IMR-90 (cell line): ENCODE measurements around the gene LPIN1. TPM values are rescaled to one million over a fixed set of nuclear protein-coding genes. Genes with fewer than 3 reads are reported as not detected.

Experiments used
- ATAC-seq: fragments of 200-7000 bp; cut with Tn5 transposase; 2 replicates; pipeline ENCODE4 v1.9.1; 2020; ENCODE audit warnings: low read depth, mild to moderate bottlenecking, moderate library complexity
- BruUV-seq: library from RNA; stranded (reverse); fragments of 400-500 nt; replicated peaks from 2 replicates; lab custom pipeline; 2021; lab: Mats Ljungman, UMichigan
- CTCF ChIA-PET: fragments of 300-600 bp; formaldehyde crosslinking; extraction: SDS; loops from one replicate; lab custom pipeline; 2021; ENCODE audit warnings: antibody characterized with exemption; lab: Yijun Ruan, JAX
- POLR2A ChIA-PET: fragments of 300-600 bp; sonication (Branson Sonifier 250); formaldehyde crosslinking; loops from one replicate; lab custom pipeline; 2022; ENCODE audit warnings: antibody characterized with exemption; ENCODE audit not compliant: unreplicated experiment; lab: Charles Lee
- DNase-seq: peaks from one replicate; pipeline ENCODE4 v3.0.0; 2013
- H2AFZ ChIP-seq: replicated peaks from 2 replicates; pipeline ENCODE3; 2013; ENCODE audit warnings: low read length, mild to moderate bottlenecking; ENCODE audit not compliant: poor library complexity
- H2AK5ac ChIP-seq: 2 replicates; pipeline ENCODE4 v1.6.1; 2013; ENCODE audit warnings: low read depth, low read length, inconsistent platforms
- H2AK9ac ChIP-seq: replicated peaks from 2 replicates; pipeline ENCODE3; 2013; ENCODE audit warnings: mild to moderate bottlenecking, low read depth, low read length, moderate library complexity; ENCODE audit not compliant: poor library complexity
- H2BK120ac ChIP-seq: 2 replicates; pipeline ENCODE4 v1.6.1; 2013; ENCODE audit warnings: low read depth, low read length, inconsistent platforms
- H2BK15ac ChIP-seq: 3 replicates; pipeline ENCODE4 v1.6.1; 2013; ENCODE audit warnings: low read depth, low read length, inconsistent platforms
- H2BK20ac ChIP-seq: 2 replicates; pipeline ENCODE4 v1.6.1; 2013; ENCODE audit warnings: low read depth, mild to moderate bottlenecking, inconsistent platforms, low read length, moderate library complexity
- H2BK5ac ChIP-seq: 2 replicates; pipeline ENCODE4 v1.6.1; 2013; ENCODE audit warnings: mild to moderate bottlenecking, low read depth, low read length, inconsistent platforms; ENCODE audit not compliant: poor library complexity, severe bottlenecking
- H3K14ac ChIP-seq: replicated peaks from 2 replicates; pipeline ENCODE4 v1.6.1; 2013; ENCODE audit warnings: low read depth, low read length, inconsistent platforms
- H3K18ac ChIP-seq: 2 replicates; pipeline ENCODE4 v1.6.1; 2013; ENCODE audit warnings: low read depth, low read length, control low read depth
- H3K23ac ChIP-seq: 2 replicates; pipeline ENCODE4 v1.6.1; 2013; ENCODE audit warnings: low read depth, low read length, inconsistent platforms
- H3K27ac ChIP-seq: 2 replicates; pipeline ENCODE4 v1.5.1; 2013; ENCODE audit warnings: mild to moderate bottlenecking, control low read depth, low read length; ENCODE audit not compliant: insufficient read depth
- H3K27me3 ChIP-seq: 2 replicates; pipeline ENCODE4 v1.6.1; 2013; ENCODE audit warnings: low read length; ENCODE audit not compliant: control insufficient read depth, insufficient read depth
- H3K36me3 ChIP-seq: 2 replicates; pipeline ENCODE4 v1.6.1; 2013; ENCODE audit warnings: low read length, mixed read lengths; ENCODE audit not compliant: control insufficient read depth, insufficient read depth
- H3K4ac ChIP-seq: 2 replicates; pipeline ENCODE4 v1.6.1; 2013; ENCODE audit warnings: low read depth, low read length, inconsistent platforms
- H3K4me1 ChIP-seq: 2 replicates; pipeline ENCODE4 v1.6.1; 2013; ENCODE audit warnings: low read length, mixed read lengths; ENCODE audit not compliant: control insufficient read depth, insufficient read depth
- H3K4me2 ChIP-seq: 2 replicates; pipeline ENCODE4 v1.6.1; 2013; ENCODE audit warnings: low read depth, mild to moderate bottlenecking, control low read depth, low read length, moderate library complexity
- H3K4me3 ChIP-seq: 2 replicates; pipeline ENCODE4 v1.5.1; 2013; ENCODE audit warnings: low read depth, mild to moderate bottlenecking, control low read depth, low read length, moderate library complexity; ENCODE audit not compliant: insufficient read depth
- H3K56ac ChIP-seq: 2 replicates; pipeline ENCODE4 v1.6.1; 2013; ENCODE audit warnings: low read length, inconsistent platforms; ENCODE audit not compliant: insufficient read depth; ENCODE audit errors: extremely low read depth
- H3K79me1 ChIP-seq, 2 experiments: 2 replicates each; pipeline ENCODE4 v1.6.1; 2013; ENCODE audit warnings: low read length in 2 of 2, inconsistent platforms in 1 of 2, low read depth in 1 of 2
- H3K9ac ChIP-seq: 2 replicates; pipeline ENCODE4 v1.6.1; 2013; ENCODE audit warnings: low read depth, low read length, control low read depth
- H3K9me1 ChIP-seq: 2 replicates; pipeline ENCODE4 v1.6.1; 2013; ENCODE audit warnings: low read length, inconsistent platforms; ENCODE audit not compliant: insufficient read depth
- H3K9me3 ChIP-seq: 2 replicates; pipeline ENCODE4 v1.6.1; 2013; ENCODE audit warnings: low read length; ENCODE audit not compliant: control insufficient read depth, insufficient read depth
- H4K20me1 ChIP-seq: 2 replicates; pipeline ENCODE4 v1.6.1; 2013; ENCODE audit warnings: low read length, inconsistent platforms; ENCODE audit not compliant: insufficient read depth
- H4K5ac ChIP-seq: 2 replicates; pipeline ENCODE4 v1.6.1; 2013; ENCODE audit warnings: mild to moderate bottlenecking, low read depth, low read length, control low read depth
- H4K8ac ChIP-seq, 2 experiments: 2 replicates each; pipeline ENCODE4 v1.6.1; 2013; ENCODE audit warnings: low read depth in 2 of 2, low read length in 2 of 2, control low read depth in 1 of 2, inconsistent platforms in 1 of 2
- H4K91ac ChIP-seq: 2 replicates; pipeline ENCODE4 v1.6.1; 2013; ENCODE audit warnings: low read depth, low read length, inconsistent platforms; ENCODE audit not compliant: insufficient read depth
- BHLHE40 ChIP-seq: fragments of 150-350 bp; IDR thresholded peaks from 2 replicates; pipeline ENCODE4 v1.6.1; 2016; ENCODE audit warnings: mild to moderate bottlenecking, low read depth, low read length
- CEBPB ChIP-seq: IDR thresholded peaks from 2 replicates; pipeline ENCODE4 v1.6.1; 2012; ENCODE audit warnings: low read depth, low read length, improper control_type of control experiment
- CHD1 ChIP-seq: IDR thresholded peaks from 2 replicates; pipeline ENCODE4 v1.6.1; 2012; ENCODE audit warnings: low read depth, low read length, improper control_type of control experiment
- ELK1 ChIP-seq: fragments of 150-350 bp; IDR thresholded peaks from 2 replicates; pipeline ENCODE4 v1.6.1; 2016; ENCODE audit warnings: low read depth, mild to moderate bottlenecking, low read length, moderate library complexity, borderline replicate concordance
- FOS ChIP-seq: fragments of 150-350 bp; IDR thresholded peaks from 2 replicates; pipeline ENCODE4 v1.6.1; 2016; ENCODE audit warnings: low read depth, low read length
- MAFK ChIP-seq: IDR thresholded peaks from 2 replicates; pipeline ENCODE4 v1.6.1; 2012; ENCODE audit warnings: low read depth, low read length, improper control_type of control experiment
- MAZ ChIP-seq: IDR thresholded peaks from 2 replicates; pipeline ENCODE4 v1.6.1; 2012; ENCODE audit warnings: low read depth, mild to moderate bottlenecking, low read length, improper control_type of control experiment, moderate library complexity, borderline replicate concordance
- MXI1 ChIP-seq: IDR thresholded peaks from 2 replicates; pipeline ENCODE4 v1.6.1; 2012; ENCODE audit warnings: low read depth, mild to moderate bottlenecking, low read length, moderate library complexity, borderline replicate concordance
- NFE2L2 ChIP-seq: fragments of 150-350 bp; IDR thresholded peaks from 2 replicates; pipeline ENCODE4 v1.6.1; 2016; ENCODE audit warnings: low read depth, mild to moderate bottlenecking, low read length
- POLR2A ChIP-seq: IDR thresholded peaks from 2 replicates; pipeline ENCODE4 v1.6.1; 2012; ENCODE audit warnings: mild to moderate bottlenecking, low read depth, low read length
- RAD21 ChIP-seq: IDR thresholded peaks from 2 replicates; pipeline ENCODE4 v1.6.1; 2012; ENCODE audit warnings: low read length, improper control_type of control experiment
- RCOR1 ChIP-seq: IDR thresholded peaks from 2 replicates; pipeline ENCODE4 v1.6.1; 2012; ENCODE audit warnings: mild to moderate bottlenecking, low read length, improper control_type of control experiment; ENCODE audit not compliant: insufficient replicate concordance
- RFX5 ChIP-seq: IDR thresholded peaks from 2 replicates; pipeline ENCODE4 v1.8.0; 2012; ENCODE audit warnings: low read depth, mild to moderate bottlenecking, low read length, moderate library complexity
- SMC3 ChIP-seq: fragments of 150-350 bp; IDR thresholded peaks from 2 replicates; pipeline ENCODE4 v1.6.1; 2016; ENCODE audit warnings: low read depth, mild to moderate bottlenecking, antibody characterized with exemption, low read length, moderate library complexity
- USF2 ChIP-seq: fragments of 150-350 bp; IDR thresholded peaks from 2 replicates; pipeline ENCODE4 v1.6.1; 2017; ENCODE audit warnings: mild to moderate bottlenecking, antibody characterized with exemption, low read length, low read depth
- WGBS, 2 experiments: methylation state at CpG; one replicate each; pipeline versions ENCODE4 v1.1.5 to v1.1.7; 2013; ENCODE audit warnings: missing lambda C conversion rate in 2 of 2; ENCODE audit not compliant: insufficient read length in 1 of 2; ENCODE audit errors: extremely low coverage in 2 of 2; 5-methylcytosine and 5-hydroxymethylcytosine counted together
- dilution Hi-C: fragments of 300-500 bp; cut with HindIII; formaldehyde crosslinking; loops from one replicate; pipeline ENCODE4 v1.14.3; 2018; ENCODE audit warnings: low sequenced_read_pairs; ENCODE audit not compliant: unreplicated experiment
- in situ Hi-C: fragments of 300-500 bp; cut with MboI; formaldehyde crosslinking; loops from 3 replicates; pipeline ENCODE4 v1.14.3; 2019; ENCODE audit warnings: low sequenced_read_pairs, inconsistent platforms, mixed read lengths
- intact Hi-C: fragments of 100-400 bp; cut with micrococcal nuclease; formaldehyde crosslinking; loops from 2 replicates; pipeline ENCODE4 v1.10.0; 2022
- polyA plus RNA-seq, 3 experiments: library from polyadenylated mRNA; depleted of rRNA; stranded (reverse); fragments of >200 nt; gene quantifications; 2 replicates each; pipeline ENCODE4 v1.2.3, GENCODE V29; 2012; ENCODE audit warnings: low replicate concordance in 1 of 3
- total RNA-seq: library from RNA; depleted of rRNA; stranded (reverse); fragments of >200 nt; gene quantifications from 2 replicates; pipeline ENCODE4 v1.2.3, GENCODE V29; 2012

The LPIN1 gene
- total and polyA plus RNA-seq, 2 of the 4 experiments (the other 2 are of a cell fraction): 21.3 to 25.1 TPM

GRCh38 chr2:11829947-11830707 lies 83.7 kb downstream of the LPIN1 start:
- Histone ChIP-seq H3K4me3 (peak overlapping the region; percentile 25; the same call in 1 of the 2 replicates), H3K9me1 (peaks cover 6% of the 10 kb centered on the region; the same call in 1 of the 2 replicates), H3K23ac (peak overlapping the region; percentile 87), H4K91ac (peak overlapping the region; percentile 94), H4K20me1 (no peaks in the 10 kb centered on the region), H2BK120ac (peak overlapping the region; percentile 92), H3K18ac (peak overlapping the region; percentile 78), H3K36me3 (peaks cover 3% of the 10 kb centered on the region; the same call in 1 of the 2 replicates), H3K4ac (peak overlapping the region; percentile 95), H4K5ac (peak overlapping the region; percentile 70), H2BK5ac (peak overlapping the region; percentile 94), H3K14ac (peak overlapping the region; percentile 81), H3K4me2 (peak overlapping the region; percentile 74), H2BK15ac (peak overlapping the region; percentile 75; the same call in 2 of the 3 replicates), H3K9ac (peak overlapping the region; percentile 40), H4K8ac (peak overlapping the region; percentile 67 to 88), H3K56ac (peak overlapping the region; percentile 78), H2BK20ac (peak overlapping the region; percentile 93), H2AK5ac (peak overlapping the region; percentile 71), H3K9me3 (peaks cover 6% of the 10 kb centered on the region; the same call in 1 of the 2 replicates), H2AFZ (peak overlapping the region; percentile 91), H3K27ac (peak overlapping the region; percentile 96), H3K27me3 (no peaks in the 10 kb centered on the region), H3K79me1 (no peaks in the 10 kb centered on the region), H2AK9ac (peak overlapping the region; percentile 90), H3K4me1 (peaks cover 19% of the 10 kb centered on the region)
- in situ Hi-C loops (loop anchor here (5.0 to 10.0 kb wide), 4 partner anchors 705 to 1175 kb away; partner anchors contain the start of gene TRIB2), dilution Hi-C loops (no loop called here), intact Hi-C loops (loop anchor here (1.0 to 10.0 kb wide), 9 partner anchors 277 to 1177 kb away; no protein-coding TSS in a partner anchor)
- ATAC-seq (peak; percentile 83), DNase-seq (peak; percentile 98)
- ChIA-PET POLR2A (no interaction called here), CTCF (interaction anchor here (0.6 to 2.1 kb wide), 8 partner anchors 24 to 1177 kb away, joined by 3 to 11 read pairs (median 3); no protein-coding TSS in a partner anchor)
- 9% methylated on average over 6 of the region's 17 CpGs; no CpG with 5 or more reads in 1 of the 2 experiments for WGBS, 2 experiments
- no TSS peak for BruUV-seq
- TF ChIP-seq CEBPB (peak; percentile 91), USF2 (no peak), SMC3 (peak; percentile 42; the same call in 1 of the 2 replicates), RAD21 (peak; percentile 68), MAZ (no peak; the same call in 1 of the 2 replicates), NFE2L2 (no peak), BHLHE40 (peak; percentile 26; the same call in 1 of the 2 replicates), CHD1 (no peak), MXI1 (no peak), RFX5 (no peak), RCOR1 (no peak), ELK1 (no peak), MAFK (no peak; the same call in 1 of the 2 replicates), FOS (peak; percentile 81; the same call in 1 of the 2 replicates), POLR2A (no peak)
